NB4 (cell line): ENCODE data around the gene PIGB.
A peak's percentile ranks its signal among the peaks of the same experiment; 100 is the strongest.

Source experiments
- DNase-seq: peaks from one replicate; pipeline ENCODE4 v3.0.0; 2010; ENCODE audit warnings: low read depth
- H3K4me3 ChIP-seq: one replicate; pipeline ENCODE4 v1.5.1; 2011; ENCODE audit warnings: mild to moderate bottlenecking, low read depth, low read length, moderate library complexity
- MYC ChIP-seq: IDR thresholded peaks from 2 replicates; pipeline ENCODE4 v1.6.1; 2011; ENCODE audit warnings: low read depth, low read length
- POLR2A ChIP-seq: IDR thresholded peaks from 2 replicates; pipeline ENCODE4 v1.6.1; 2011; ENCODE audit warnings: mild to moderate bottlenecking; ENCODE audit not compliant: insufficient read length; ENCODE audit errors: extremely low read depth
- TF ChIP-seq, protein P1 (sequence below): IDR thresholded peaks from one replicate; pipeline ENCODE4 v1.5.1; 2012; ENCODE audit warnings: low read depth, low read length
- TF ChIP-seq, protein P2 (sequence below): IDR thresholded peaks from 2 replicates; pipeline ENCODE4 v1.6.1; 2011; ENCODE audit warnings: low read depth, low read length

The PIGB gene

DNA sequence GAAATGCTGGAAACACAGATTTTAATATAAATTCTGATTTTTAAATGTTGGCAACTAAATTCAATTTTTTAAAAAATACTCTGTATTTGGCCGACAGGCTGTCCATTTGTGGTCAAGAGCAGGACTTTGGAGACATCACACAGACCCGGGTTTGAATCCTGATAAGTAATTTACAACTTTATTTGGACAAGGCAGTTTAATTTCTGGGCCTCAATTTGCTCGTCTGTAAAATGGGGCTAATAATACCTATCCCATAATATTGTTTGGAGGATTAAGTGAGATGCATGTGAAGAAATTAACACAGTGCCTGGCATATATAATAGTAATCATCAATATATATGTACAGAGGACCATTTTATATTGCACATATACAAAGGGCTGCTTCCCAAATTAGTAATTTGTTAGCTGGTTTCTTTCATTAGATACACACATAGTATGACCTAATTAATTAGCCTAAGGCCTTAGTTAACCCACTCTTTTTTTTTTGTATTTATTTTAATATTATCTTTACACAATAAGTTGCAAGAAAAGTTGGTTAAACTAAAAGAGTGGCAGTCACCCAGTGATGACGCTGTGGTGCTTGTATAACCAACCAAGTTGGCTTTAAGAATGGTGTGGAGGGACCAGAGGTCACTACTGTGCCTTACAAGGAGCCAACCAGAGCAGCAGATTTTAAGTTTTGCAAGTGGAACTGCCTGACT lies 665 bp downstream of the PIGB start:
- DNase-seq, result peak; percentile 84
- 0 out of 2 replicates have a peak, but pooled peaks have one; percentile 23 for TF ChIP-seq MYC
- TF ChIP-seq, protein P1, sequence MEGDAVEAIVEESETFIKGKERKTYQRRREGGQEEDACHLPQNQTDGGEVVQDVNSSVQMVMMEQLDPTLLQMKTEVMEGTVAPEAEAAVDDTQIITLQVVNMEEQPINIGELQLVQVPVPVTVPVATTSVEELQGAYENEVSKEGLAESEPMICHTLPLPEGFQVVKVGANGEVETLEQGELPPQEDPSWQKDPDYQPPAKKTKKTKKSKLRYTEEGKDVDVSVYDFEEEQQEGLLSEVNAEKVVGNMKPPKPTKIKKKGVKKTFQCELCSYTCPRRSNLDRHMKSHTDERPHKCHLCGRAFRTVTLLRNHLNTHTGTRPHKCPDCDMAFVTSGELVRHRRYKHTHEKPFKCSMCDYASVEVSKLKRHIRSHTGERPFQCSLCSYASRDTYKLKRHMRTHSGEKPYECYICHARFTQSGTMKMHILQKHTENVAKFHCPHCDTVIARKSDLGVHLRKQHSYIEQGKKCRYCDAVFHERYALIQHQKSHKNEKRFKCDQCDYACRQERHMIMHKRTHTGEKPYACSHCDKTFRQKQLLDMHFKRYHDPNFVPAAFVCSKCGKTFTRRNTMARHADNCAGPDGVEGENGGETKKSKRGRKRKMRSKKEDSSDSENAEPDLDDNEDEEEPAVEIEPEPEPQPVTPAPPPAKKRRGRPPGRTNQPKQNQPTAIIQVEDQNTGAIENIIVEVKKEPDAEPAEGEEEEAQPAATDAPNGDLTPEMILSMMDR, result no peak
- peak; percentile 46 for TF ChIP-seq POLR2A
- TF ChIP-seq, protein P2, sequence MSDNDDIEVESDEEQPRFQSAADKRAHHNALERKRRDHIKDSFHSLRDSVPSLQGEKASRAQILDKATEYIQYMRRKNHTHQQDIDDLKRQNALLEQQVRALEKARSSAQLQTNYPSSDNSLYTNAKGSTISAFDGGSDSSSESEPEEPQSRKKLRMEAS, result peak; percentile 24
- peak overlapping the region; percentile 97 for H3K4me3 ChIP-seq

DNA sequence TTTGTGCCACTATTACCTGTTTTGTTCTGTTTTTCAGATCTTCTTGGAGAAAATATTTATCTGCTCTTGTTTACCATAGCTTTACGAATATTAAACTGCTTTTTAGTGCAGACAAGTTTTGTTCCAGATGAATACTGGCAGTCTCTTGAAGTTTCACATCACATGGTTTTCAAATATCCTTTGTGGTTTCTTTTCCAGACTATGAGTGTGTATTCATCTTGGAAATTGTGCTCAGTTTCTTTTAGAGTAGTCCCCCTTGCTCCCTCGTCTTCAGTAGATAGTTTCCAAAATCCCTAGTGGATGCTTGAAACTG lies 1.2 kb downstream of the PIGB start:
- TF ChIP-seq, protein P2, result 0 out of 2 replicates have a peak, but pooled peaks have one; percentile 1
- TF ChIP-seq, protein P1, result no peak
- no peak for TF ChIP-seq POLR2A
- no peak for TF ChIP-seq MYC
- DNase-seq, result no peak
- peak overlapping the region; percentile 97 for H3K4me3 ChIP-seq

DNA sequence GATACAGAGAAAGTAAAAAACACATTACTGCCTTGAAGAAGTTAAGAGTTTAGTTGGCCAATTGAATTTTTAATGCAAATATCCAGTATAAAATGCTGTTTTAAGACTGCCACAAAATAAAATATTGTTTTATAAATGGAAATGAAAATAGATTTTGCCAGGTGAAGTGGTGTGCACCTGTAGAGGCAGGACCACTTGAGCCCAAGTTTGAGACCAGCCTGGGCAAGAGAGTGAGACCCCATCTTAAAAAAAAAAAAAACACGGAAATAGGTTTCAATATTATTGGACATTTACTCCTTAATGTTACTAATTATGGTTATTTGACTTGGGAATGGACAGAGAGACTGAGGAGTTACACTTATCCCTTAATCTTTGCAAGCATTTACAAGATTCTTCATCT lies 1.9 kb downstream of the PIGB start:
- peak overlapping the region; percentile 97 for H3K4me3 ChIP-seq
- DNase-seq, result no peak
- TF ChIP-seq POLR2A, result no peak
- TF ChIP-seq, protein P1, result no peak
- TF ChIP-seq, protein P2, result no peak

DNA sequence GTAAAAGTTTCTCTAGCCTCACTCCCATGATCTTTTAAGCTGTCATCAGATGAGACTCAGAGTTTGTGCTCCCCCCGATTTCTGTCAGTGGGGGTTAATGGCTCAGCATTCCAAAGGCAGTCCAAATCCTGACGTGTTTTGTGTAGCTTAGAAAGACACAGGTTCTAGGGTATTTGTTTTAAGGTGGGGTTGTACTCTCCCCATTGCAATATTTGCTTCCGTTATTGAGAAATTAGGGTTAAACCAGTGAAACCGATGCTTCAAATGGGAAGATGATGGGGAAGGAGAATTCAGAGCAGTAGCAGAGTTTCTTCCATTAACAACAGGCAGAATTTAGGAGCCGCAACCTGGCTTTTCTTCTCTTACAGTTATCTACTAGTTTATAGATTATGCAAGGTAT lies 3.4 kb downstream of the PIGB start:
- DNase-seq, result peak; percentile 63
- TF ChIP-seq POLR2A (no peak), MYC (no peak)
- TF ChIP-seq, protein P1, result no peak
- TF ChIP-seq, protein P2, result no peak

GRCh38 chr15:55327387-55327786 lies 8.4 kb downstream of the PIGB start:
- H3K4me3 ChIP-seq, result no peak overlapping the region

More for the DNA sequence above, 3.4 kb downstream of the PIGB start:
- H3K4me3 ChIP-seq, result peak overlapping the region; percentile 29

More at GRCh38 chr15:55327387-55327786, 8.4 kb downstream of the PIGB start:
- TF ChIP-seq POLR2A, result no peak
- TF ChIP-seq, protein P1, result no peak
- TF ChIP-seq, protein P2, result no peak
- no peak for TF ChIP-seq MYC
- peak; percentile 67 for DNase-seq
